ENCODE results near the gene STEAP1B. TPM values are rescaled to one million over a fixed set of nuclear protein-coding genes. Genes with fewer than 3 reads are reported as not detected.

STEAP1B gene
- polyA plus RNA-seq, 1 of the 3 experiments (the other 2 are of a cell fraction) = 14.7 TPM

DNA sequence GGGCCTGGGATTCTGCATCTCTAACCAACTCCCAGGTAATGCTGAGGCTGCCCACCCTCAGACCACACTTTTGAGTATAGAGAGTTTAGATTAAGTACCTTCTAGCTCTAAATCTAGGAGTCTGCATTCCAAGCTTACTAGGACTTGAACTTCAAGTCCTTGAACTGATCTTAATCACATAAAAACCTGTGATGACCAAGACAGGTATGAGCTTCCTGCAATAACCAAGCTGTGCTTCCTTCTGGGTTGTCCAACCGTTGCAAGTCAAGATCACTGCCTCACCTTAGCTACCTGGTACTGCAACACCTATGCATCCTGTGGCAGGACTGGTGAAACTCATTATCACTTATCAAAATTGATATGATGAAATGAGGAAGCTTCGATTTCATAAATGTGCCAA, 110.1 kb downstream of the STEAP1B start:
- POLR2A ChIA-PET = no interaction called here

More for the DNA sequence above, 110.1 kb downstream of the STEAP1B start:
- DNase-seq = no peak
- Histone ChIP-seq H2AFZ (ENCODE audit: low read depth) (no peak overlapping the region), H3K9me3 (no peaks in the 10 kb centered on the region), H3K79me2 (ENCODE audit: insufficient read depth) (no peaks in the 10 kb centered on the region), H3K4me3 (ENCODE audit: low read depth in 2 of 2, low read length in 1 of 2) (no peak overlapping the region), H3K4me1 (ENCODE audit: control insufficient read depth in 1 of 2, insufficient read depth in 2 of 2, low read depth in 1 of 2, low read length in 1 of 2) (peaks cover 6 to 12% of the 10 kb centered on the region in 2 experiments; a peak in 3 of 4 replicates), H3K27ac (ENCODE audit: low read depth in 2 of 2, low read length in 1 of 2) (no peak overlapping the region), H3K27me3 (ENCODE audit: insufficient read depth) (no peaks in the 10 kb centered on the region), H3K9ac (no peak overlapping the region), H3F3A (replicated peaks; ENCODE audit: insufficient read depth) (peaks cover 16% of the 10 kb centered on the region), H3K4me2 (no peak overlapping the region), H3K9me2 (no peaks in the 10 kb centered on the region), H4K20me1 (ENCODE audit: insufficient read depth) (no peaks in the 10 kb centered on the region), H3K36me3 (replicated peaks in 1 of 2; ENCODE audit: control insufficient read depth in 1 of 2, insufficient read depth in 2 of 2, low read length in 1 of 2) (no peaks in the 10 kb centered on the region)
- CTCF ChIA-PET = interaction anchor here (0.9 to 1.4 kb wide), 4 partner anchors 8 to 280 kb away, joined by 3 read pairs; no protein-coding TSS in a partner anchor
- TF ChIP-seq YY1 (IDR thresholded peaks at IDR 0.05; ENCODE audit: low read depth) = no peak
- TF ChIP-seq, protein P1, sequence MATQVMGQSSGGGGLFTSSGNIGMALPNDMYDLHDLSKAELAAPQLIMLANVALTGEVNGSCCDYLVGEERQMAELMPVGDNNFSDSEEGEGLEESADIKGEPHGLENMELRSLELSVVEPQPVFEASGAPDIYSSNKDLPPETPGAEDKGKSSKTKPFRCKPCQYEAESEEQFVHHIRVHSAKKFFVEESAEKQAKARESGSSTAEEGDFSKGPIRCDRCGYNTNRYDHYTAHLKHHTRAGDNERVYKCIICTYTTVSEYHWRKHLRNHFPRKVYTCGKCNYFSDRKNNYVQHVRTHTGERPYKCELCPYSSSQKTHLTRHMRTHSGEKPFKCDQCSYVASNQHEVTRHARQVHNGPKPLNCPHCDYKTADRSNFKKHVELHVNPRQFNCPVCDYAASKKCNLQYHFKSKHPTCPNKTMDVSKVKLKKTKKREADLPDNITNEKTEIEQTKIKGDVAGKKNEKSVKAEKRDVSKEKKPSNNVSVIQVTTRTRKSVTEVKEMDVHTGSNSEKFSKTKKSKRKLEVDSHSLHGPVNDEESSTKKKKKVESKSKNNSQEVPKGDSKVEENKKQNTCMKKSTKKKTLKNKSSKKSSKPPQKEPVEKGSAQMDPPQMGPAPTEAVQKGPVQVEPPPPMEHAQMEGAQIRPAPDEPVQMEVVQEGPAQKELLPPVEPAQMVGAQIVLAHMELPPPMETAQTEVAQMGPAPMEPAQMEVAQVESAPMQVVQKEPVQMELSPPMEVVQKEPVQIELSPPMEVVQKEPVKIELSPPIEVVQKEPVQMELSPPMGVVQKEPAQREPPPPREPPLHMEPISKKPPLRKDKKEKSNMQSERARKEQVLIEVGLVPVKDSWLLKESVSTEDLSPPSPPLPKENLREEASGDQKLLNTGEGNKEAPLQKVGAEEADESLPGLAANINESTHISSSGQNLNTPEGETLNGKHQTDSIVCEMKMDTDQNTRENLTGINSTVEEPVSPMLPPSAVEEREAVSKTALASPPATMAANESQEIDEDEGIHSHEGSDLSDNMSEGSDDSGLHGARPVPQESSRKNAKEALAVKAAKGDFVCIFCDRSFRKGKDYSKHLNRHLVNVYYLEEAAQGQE (IDR thresholded peaks at IDR 0.05; ENCODE audit: low read depth, low read length) = no peak
- no peak for TF ChIP-seq PBX3 (IDR thresholded peaks at IDR 0.05)
- no peak for TF ChIP-seq SIN3A (IDR thresholded peaks at IDR 0.05; ENCODE audit: borderline replicate concordance, low read depth, low read length)
- no peak for TF ChIP-seq RFX5 (IDR thresholded peaks at IDR 0.05; ENCODE audit: low read length)
- TF ChIP-seq RCOR1 (IDR thresholded peaks at IDR 0.05; ENCODE audit: low read length) = no peak
- TF ChIP-seq IRF3 (IDR thresholded peaks at IDR 0.05; ENCODE audit: low read depth, low read length) = no peak
- TF ChIP-seq EZH2phosphoT487 (IDR thresholded peaks at IDR 0.05; ENCODE audit: borderline replicate concordance, low read depth) = no peak
- TF ChIP-seq FOXM1 (IDR thresholded peaks at IDR 0.05; ENCODE audit: low read depth) = no peak
- no peak for TF ChIP-seq ELF1 (IDR thresholded peaks at IDR 0.05)
- TF ChIP-seq FOXJ3 (CRISPR knock-in tag; IDR thresholded peaks at IDR 0.05) = no peak
- TF ChIP-seq, protein P2, sequence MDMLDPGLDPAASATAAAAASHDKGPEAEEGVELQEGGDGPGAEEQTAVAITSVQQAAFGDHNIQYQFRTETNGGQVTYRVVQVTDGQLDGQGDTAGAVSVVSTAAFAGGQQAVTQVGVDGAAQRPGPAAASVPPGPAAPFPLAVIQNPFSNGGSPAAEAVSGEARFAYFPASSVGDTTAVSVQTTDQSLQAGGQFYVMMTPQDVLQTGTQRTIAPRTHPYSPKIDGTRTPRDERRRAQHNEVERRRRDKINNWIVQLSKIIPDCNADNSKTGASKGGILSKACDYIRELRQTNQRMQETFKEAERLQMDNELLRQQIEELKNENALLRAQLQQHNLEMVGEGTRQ (IDR thresholded peaks at IDR 0.05; ENCODE audit: borderline replicate concordance, low read depth, low read length) = no peak
- TF ChIP-seq RAD21 (IDR thresholded peaks at IDR 0.05; ENCODE audit: low read length) = no peak
- TF ChIP-seq, protein P3, sequence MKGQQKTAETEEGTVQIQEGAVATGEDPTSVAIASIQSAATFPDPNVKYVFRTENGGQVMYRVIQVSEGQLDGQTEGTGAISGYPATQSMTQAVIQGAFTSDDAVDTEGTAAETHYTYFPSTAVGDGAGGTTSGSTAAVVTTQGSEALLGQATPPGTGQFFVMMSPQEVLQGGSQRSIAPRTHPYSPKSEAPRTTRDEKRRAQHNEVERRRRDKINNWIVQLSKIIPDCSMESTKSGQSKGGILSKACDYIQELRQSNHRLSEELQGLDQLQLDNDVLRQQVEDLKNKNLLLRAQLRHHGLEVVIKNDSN (IDR thresholded peaks at IDR 0.05; ENCODE audit: borderline replicate concordance, low read depth) = no peak
- no peak for TF ChIP-seq NFIC (IDR thresholded peaks at IDR 0.05; ENCODE audit: borderline replicate concordance)
- no peak for TF ChIP-seq TAF1 (IDR thresholded peaks at IDR 0.05; ENCODE audit: borderline replicate concordance, low read depth, low read length)
- no peak for TF ChIP-seq MEF2A (IDR thresholded peaks at IDR 0.05; ENCODE audit: borderline replicate concordance, low read depth)
- no peak for TF ChIP-seq GATA2 (CRISPR knock-in tag; IDR thresholded peaks at IDR 0.05)
- 76% methylated on average over 2 of the region's 2 CpGs for WGBS (ENCODE audit: low lambda C conversion rate)
